Fibroblast of pulmonary artery (primary cell): ENCODE measurements around the gene PTPRD.

ENCODE experiments used
- DNase-seq: peaks from one replicate; pipeline ENCODE4 v3.0.0-alpha.2; 2010; ENCODE audit warnings: low read depth
- H3K4me3 ChIP-seq: replicated peaks from 2 replicates; pipeline ENCODE4 v1.5.1; 2011; ENCODE audit warnings: low read depth, mild to moderate bottlenecking, control low read depth, low read length, moderate library complexity
- CTCF ChIP-seq: IDR thresholded peaks from 2 replicates; pipeline ENCODE4 v1.5.1; 2011; ENCODE audit warnings: mild to moderate bottlenecking, control low read depth, low read length, inconsistent platforms; ENCODE audit errors: missing control alignments

The PTPRD gene

GRCh38 chr9:8468045-8468637 is 2144.7 kb downstream of the PTPRD start:
- no peak for DNase-seq
- TF ChIP-seq CTCF, result no peak

GRCh38 chr9:8457816-8458215 is 2155.0 kb downstream of the PTPRD start:
- no peak for DNase-seq
- H3K4me3 ChIP-seq, result no peak overlapping the region
- no peak for TF ChIP-seq CTCF

More at GRCh38 chr9:8468045-8468637, 2144.7 kb downstream of the PTPRD start:
- H3K4me3 ChIP-seq, result no peak overlapping the region

DNA sequence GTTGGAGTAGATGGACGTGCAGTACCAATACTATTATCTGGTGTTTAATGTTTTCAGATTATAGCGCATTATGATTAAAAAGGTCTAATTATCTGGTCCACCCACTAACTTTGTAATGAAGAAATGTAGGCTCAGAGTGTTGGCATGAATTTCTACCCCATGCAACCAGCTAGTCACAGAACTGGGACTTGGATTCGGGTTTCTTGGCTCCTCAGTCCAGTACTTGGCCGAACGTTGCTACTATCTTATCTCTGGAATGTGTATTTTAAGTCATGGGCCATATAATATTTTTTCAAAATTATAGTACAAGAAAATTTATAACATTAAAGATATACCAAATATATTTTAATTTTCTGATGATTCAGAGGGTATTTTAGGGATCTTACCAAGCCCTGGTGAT is 2155.7 kb downstream of the PTPRD start:
- peak; percentile 9 for DNase-seq
- TF ChIP-seq CTCF, result no peak
- H3K4me3 ChIP-seq, result no peak overlapping the region

- H3K4me3 ChIP-seq, result no peak overlapping the region
- peak; percentile 1 for DNase-seq
- no peak for TF ChIP-seq CTCF
These were observed 2156.5 kb downstream of the PTPRD start for GRCh38 chr9:8456344-8456743.

GRCh38 chr9:8450810-8451545 is 2161.8 kb downstream of the PTPRD start:
- H3K4me3 ChIP-seq, result no peak overlapping the region
- DNase-seq, result no peak

DNA sequence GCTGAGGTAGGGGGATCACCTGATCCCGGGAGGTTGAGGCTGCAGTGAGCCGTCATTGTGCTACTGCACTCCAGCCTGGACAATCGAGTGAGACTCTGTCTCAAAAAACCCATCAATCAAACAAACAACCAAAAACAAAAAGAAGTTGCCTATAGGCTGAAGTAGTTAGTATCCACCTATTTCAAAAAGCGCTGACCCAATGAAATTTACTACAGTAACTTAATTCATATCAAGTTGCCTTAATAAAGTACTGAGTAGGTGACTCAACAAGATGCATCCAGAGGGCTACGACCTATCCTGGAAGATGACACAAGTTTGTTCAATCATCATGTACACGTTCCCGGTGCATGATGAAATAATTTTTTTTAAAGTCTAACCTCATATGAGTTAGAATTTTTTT is 2164.6 kb downstream of the PTPRD start:
- no peak for DNase-seq
- no peak for TF ChIP-seq CTCF
- no peak overlapping the region for H3K4me3 ChIP-seq

More at GRCh38 chr9:8450810-8451545, 2161.8 kb downstream of the PTPRD start:
- TF ChIP-seq CTCF, result no peak

DNA sequence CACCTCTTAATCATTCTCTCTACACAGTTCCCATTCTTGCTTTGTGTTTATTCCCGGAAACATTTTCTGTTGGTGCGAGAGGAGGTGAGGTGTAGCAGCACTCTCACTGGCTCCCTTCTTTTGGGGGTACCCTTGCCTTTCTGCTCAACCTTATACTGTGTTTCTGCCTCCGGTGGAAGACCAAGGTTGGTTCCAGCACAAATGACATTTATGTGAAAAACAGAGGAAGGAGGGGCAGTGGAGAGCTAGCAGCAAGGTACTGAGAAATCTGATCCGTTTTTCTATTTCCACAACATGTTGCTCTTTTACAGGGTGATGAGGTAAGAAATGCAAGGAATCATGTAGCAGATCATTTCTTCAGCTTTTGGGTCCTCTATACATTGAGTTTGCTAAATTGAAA is 2165.2 kb downstream of the PTPRD start:
- no peak for DNase-seq
- H3K4me3 ChIP-seq, result no peak overlapping the region
- no peak for TF ChIP-seq CTCF
